BJ (cell line): ENCODE measurements around the gene AGAP1. TPM values are rescaled to one million over a fixed set of nuclear protein-coding genes. Genes with fewer than 3 reads are reported as not detected.

Source experiments
- CTCF ChIA-PET: fragments of 350-600 bp; formaldehyde crosslinking; extraction: SDS; loops from one replicate; lab custom pipeline; 2021; ENCODE audit warnings: antibody characterized with exemption, inconsistent platforms; lab: Yijun Ruan, JAX
- POLR2A ChIA-PET: fragments of 300-600 bp; sonication (Branson Sonifier 250); formaldehyde crosslinking; extraction: SDS; loops from one replicate; lab custom pipeline; 2021; ENCODE audit warnings: antibody characterized with exemption; lab: Charles Lee
- DNase-seq: peaks from one replicate; pipeline ENCODE4 v3.0.0-alpha.2; 2011; ENCODE audit warnings: low read depth
- H3K27me3 ChIP-seq: 2 replicates; pipeline ENCODE4 v1.6.0; 2011; ENCODE audit warnings: low read length; ENCODE audit not compliant: control insufficient read depth, insufficient read depth
- H3K36me3 ChIP-seq: 2 replicates; pipeline ENCODE4 v1.5.1; 2011; ENCODE audit warnings: low read length; ENCODE audit not compliant: control insufficient read depth, insufficient read depth
- H3K4me3 ChIP-seq: 2 replicates; pipeline ENCODE4 v1.5.1; 2011; ENCODE audit warnings: low read depth, mild to moderate bottlenecking, control low read depth, low read length
- polyA plus RNA-seq: library from polyadenylated mRNA; depleted of rRNA; stranded (reverse); fragments of >200 nt; gene quantifications from 2 replicates; pipeline ENCODE4 v1.2.3, GENCODE V29; 2011
- TF ChIP-seq, protein P1 (sequence below): IDR thresholded peaks from 2 replicates; pipeline ENCODE4 v1.5.1; 2011; ENCODE audit warnings: low read depth, mild to moderate bottlenecking, control low read depth, inconsistent platforms, low read length, moderate library complexity; ENCODE audit not compliant: insufficient read depth

The AGAP1 gene
- polyA plus RNA-seq, 1 experiment = 14.9 TPM

DNA sequence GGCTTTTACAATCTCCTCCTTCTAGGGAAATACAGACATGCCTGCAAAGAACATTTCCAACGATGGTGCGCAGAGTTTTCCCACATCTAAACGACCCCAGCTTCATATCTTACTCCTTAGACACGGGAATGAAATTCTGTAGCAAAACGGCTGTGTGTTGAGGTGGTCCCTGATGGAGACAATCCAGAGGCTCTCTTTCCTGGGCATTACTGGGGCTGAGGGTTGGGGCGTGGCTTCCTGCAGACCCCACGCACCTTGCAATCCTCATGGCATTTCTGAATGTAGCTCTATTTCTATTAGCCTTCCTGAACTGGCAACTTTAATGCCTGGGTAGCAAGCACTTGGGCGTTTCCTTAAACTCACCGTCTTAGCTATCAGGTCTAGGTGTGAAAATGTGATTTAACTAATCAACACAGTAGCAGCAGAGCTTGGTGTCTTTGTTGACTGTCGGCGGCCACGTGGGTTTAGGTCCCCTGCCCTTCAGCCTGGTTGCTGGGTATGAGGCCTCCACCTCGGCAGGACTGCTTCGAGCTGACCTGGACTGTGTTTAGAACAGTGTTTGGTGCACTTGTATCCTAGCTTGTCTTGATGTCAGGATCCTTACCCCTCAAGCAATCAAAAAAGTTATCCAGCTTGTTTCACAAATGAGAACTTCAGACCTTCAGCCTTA is 431.5 kb downstream of the AGAP1 start:
- CTCF ChIA-PET = no interaction called here
- DNase-seq = no peak
- TF ChIP-seq, protein P1, sequence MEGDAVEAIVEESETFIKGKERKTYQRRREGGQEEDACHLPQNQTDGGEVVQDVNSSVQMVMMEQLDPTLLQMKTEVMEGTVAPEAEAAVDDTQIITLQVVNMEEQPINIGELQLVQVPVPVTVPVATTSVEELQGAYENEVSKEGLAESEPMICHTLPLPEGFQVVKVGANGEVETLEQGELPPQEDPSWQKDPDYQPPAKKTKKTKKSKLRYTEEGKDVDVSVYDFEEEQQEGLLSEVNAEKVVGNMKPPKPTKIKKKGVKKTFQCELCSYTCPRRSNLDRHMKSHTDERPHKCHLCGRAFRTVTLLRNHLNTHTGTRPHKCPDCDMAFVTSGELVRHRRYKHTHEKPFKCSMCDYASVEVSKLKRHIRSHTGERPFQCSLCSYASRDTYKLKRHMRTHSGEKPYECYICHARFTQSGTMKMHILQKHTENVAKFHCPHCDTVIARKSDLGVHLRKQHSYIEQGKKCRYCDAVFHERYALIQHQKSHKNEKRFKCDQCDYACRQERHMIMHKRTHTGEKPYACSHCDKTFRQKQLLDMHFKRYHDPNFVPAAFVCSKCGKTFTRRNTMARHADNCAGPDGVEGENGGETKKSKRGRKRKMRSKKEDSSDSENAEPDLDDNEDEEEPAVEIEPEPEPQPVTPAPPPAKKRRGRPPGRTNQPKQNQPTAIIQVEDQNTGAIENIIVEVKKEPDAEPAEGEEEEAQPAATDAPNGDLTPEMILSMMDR = no peak
- POLR2A ChIA-PET = no interaction called here
- Histone ChIP-seq H3K4me3 (no peak overlapping the region), H3K36me3 (no peaks in the 10 kb centered on the region), H3K27me3 (no peaks in the 10 kb centered on the region)

DNA sequence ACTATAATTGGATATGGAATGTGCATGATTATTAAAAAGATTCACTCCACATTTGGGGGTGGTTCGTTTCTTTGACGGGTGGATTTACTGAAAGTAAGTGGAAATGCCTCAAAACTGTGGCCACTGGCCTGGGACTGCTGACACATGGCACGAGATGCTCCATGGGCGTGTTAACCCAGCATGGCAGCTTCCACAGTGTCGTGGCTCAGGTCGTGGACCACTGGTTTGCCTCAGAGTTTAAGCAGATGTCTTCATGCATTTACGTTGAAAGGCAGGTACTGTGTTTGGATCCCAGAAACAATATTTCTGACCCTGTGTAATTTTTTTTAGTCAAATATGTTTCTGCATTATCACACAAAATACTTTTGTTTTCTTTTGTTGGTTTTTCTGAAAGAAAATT is 432.4 kb downstream of the AGAP1 start:
- TF ChIP-seq, protein P1 = no peak
- no peaks in the 10 kb centered on the region for H3K27me3 ChIP-seq
- no peak for DNase-seq
- ChIA-PET POLR2A (no interaction called here), CTCF (no interaction called here)
- H3K36me3 ChIP-seq = no peaks in the 10 kb centered on the region
- H3K4me3 ChIP-seq = no peak overlapping the region

DNA sequence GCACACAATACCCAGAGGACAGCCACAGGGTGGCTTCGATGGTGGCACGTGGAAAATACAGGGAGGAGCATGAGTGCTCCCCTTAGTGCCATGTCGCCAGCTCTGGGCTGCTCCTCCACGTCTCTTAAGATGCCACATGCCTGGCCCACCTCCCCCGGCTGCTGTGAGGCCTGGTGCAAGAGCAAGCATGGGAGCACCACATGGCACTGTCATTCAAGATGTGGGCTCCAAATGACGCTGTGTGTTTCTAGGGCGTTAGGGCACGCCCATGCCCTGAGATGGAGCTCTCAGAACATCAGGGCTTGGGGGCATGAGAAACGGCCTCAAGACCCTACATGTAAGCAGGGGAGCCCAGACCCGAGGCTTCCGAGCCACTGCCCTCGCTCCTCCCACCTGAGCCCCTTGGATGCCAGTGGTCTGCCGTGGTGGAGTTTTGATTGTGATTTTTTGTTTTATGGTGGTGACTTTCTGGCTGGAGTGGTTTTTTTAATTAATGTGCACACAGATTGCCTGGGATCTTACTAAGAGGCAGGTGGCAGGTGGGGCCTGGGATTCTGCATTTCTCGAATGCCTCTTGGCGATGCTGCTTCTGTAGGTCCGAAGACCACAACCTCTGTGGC is 435.0 kb downstream of the AGAP1 start:
- ChIA-PET CTCF (interaction anchor here (1.1 kb wide), 1 partner anchor 12 kb away, joined by 4 read pairs; no protein-coding TSS in a partner anchor), POLR2A (no interaction called here)
- Histone ChIP-seq H3K27me3 (no peaks in the 10 kb centered on the region), H3K36me3 (peaks cover 2% of the 10 kb centered on the region), H3K4me3 (no peak overlapping the region)
- TF ChIP-seq, protein P1 = no peak
- DNase-seq = no peak

DNA sequence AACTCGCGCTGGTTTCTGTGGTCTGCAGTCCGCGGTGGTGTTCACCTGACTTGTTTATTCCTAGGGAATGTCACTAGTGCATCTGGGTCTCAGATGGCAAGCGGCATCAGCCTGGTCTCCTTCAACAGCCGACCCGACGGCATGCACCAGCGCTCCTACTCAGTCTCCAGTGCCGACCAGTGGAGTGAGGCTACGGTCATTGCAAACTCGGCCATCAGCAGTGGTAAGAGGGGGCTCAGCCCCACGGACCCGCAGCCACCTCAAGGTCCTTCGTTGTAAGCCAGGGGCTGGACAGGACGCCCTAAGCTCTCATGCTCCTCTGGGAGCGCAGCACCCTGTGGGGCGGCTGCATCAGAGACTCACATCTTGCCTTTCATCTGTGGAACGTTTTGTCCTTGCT is 436.9 kb downstream of the AGAP1 start:
- POLR2A ChIA-PET = no interaction called here

DNA sequence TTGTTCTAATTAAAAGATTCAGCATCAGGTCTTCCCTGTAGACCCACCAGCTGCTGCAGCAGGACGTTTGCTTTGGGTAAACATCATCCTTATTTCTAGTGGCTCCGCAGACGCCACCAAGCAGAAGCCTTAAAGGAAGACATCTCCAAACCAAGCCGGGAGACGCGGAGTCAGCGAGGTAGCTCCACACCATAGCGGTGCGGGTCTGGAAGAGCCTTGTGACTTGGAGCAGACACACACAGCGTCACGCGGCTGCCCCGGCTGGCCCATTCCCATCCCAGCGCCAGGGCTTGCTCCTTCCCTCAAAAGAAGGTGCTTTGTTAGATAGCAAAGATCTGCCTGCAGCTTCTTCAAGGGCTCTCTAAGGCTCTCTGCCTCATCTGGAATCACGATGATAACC is 437.8 kb downstream of the AGAP1 start:
- POLR2A ChIA-PET = no interaction called here
- no peak overlapping the region for H3K4me3 ChIP-seq
- DNase-seq = no peak
- CTCF ChIA-PET = interaction anchor here (0.8 kb wide), 1 partner anchor 12 kb away, joined by 3 read pairs; no protein-coding TSS in a partner anchor
- TF ChIP-seq, protein P1 = no peak
- H3K27me3 ChIP-seq = no peaks in the 10 kb centered on the region
- H3K36me3 ChIP-seq = peaks cover 2% of the 10 kb centered on the region

More for the DNA sequence above, 436.9 kb downstream of the AGAP1 start:
- DNase-seq = no peak
- Histone ChIP-seq H3K4me3 (no peak overlapping the region), H3K36me3 (peaks cover 2% of the 10 kb centered on the region), H3K27me3 (no peaks in the 10 kb centered on the region)
- TF ChIP-seq, protein P1 = no peak
- CTCF ChIA-PET = interaction anchor here (0.8 kb wide), 1 partner anchor 13 kb away, joined by 3 read pairs; no protein-coding TSS in a partner anchor
